Keratinocyte (primary cell): ENCODE data around the gene TALDO1. TPM values are rescaled to one million over a fixed set of nuclear protein-coding genes. Genes with fewer than 3 reads are reported as not detected.

Experiments used
- DNase-seq: peaks from one replicate; pipeline ENCODE4 v3.0.0-alpha.2; 2011; ENCODE audit warnings: low read depth, missing footprints, low spot score
- FAIRE-seq: peaks from 2 replicates; lab custom pipeline; 2011; peaks lifted over from hg19 to GRCh38; lab: Jason Lieb, UNC
- H2AFZ ChIP-seq: 2 replicates; pipeline ENCODE4 v1.6.0; 2012; ENCODE audit warnings: low read length, control low read depth, inconsistent platforms; ENCODE audit not compliant: control insufficient read depth
- H3K27ac ChIP-seq: 2 replicates; pipeline ENCODE4 v1.5.1; 2011; ENCODE audit warnings: low read length; ENCODE audit not compliant: control insufficient read depth, insufficient read depth
- H3K27me3 ChIP-seq: 3 replicates; pipeline ENCODE4 v1.6.0; 2011; ENCODE audit warnings: low read length; ENCODE audit not compliant: control insufficient read depth, insufficient read depth; ENCODE audit errors: extremely low read depth
- H3K36me3 ChIP-seq, 2 experiments: 2 replicates in 1 of 2; 3 replicates in 1 of 2; pipeline ENCODE4 v1.5.1; 2011; ENCODE audit warnings: low read length in 2 of 2, mild to moderate bottlenecking in 1 of 2; ENCODE audit not compliant: control insufficient read depth in 2 of 2, insufficient read depth in 2 of 2; ENCODE audit errors: extremely low read depth in 1 of 2
- H3K4me1 ChIP-seq: 3 replicates; pipeline ENCODE4 v1.5.1; 2011; ENCODE audit warnings: low read length; ENCODE audit not compliant: control insufficient read depth, insufficient read depth; ENCODE audit errors: extremely low read depth
- H3K4me2 ChIP-seq: 3 replicates; pipeline ENCODE4 v1.6.0; 2011; ENCODE audit warnings: low read depth, low read length; ENCODE audit not compliant: control insufficient read depth, insufficient read depth; ENCODE audit errors: extremely low read depth
- H3K4me3 ChIP-seq, 3 experiments: fragments of 200-600 bp in 1 of 3; sonication (generic) in 1 of 3; 2 replicates in 2 of 3; 3 replicates in 1 of 3; pipeline ENCODE4 v1.5.1; 2011 to 2016; ENCODE audit warnings: low read length in 3 of 3, mild to moderate bottlenecking in 3 of 3, control low read depth in 2 of 3, inconsistent platforms in 1 of 3, low read depth in 1 of 3, mixed read lengths in 1 of 3, mixed run types in 1 of 3, moderate library complexity in 1 of 3; ENCODE audit not compliant: control insufficient read depth in 2 of 3, insufficient read depth in 2 of 3; ENCODE audit errors: extremely low read depth in 1 of 3
- H3K79me2 ChIP-seq: 2 replicates; pipeline ENCODE4 v1.6.0; 2012; ENCODE audit warnings: low read length; ENCODE audit not compliant: control insufficient read depth, insufficient read depth
- H3K9ac ChIP-seq: 3 replicates; pipeline ENCODE4 v1.6.0; 2011; ENCODE audit warnings: low read length; ENCODE audit not compliant: control insufficient read depth, insufficient read depth; ENCODE audit errors: extremely low read depth
- H3K9me1 ChIP-seq: 3 replicates; pipeline ENCODE4 v1.6.0; 2011; ENCODE audit warnings: low read length; ENCODE audit not compliant: control insufficient read depth, insufficient read depth; ENCODE audit errors: extremely low read depth
- H3K9me3 ChIP-seq: 2 replicates; pipeline ENCODE4 v1.5.1; 2012; ENCODE audit warnings: low read depth, low read length; ENCODE audit not compliant: control insufficient read depth
- H4K20me1 ChIP-seq: 3 replicates; pipeline ENCODE4 v1.6.0; 2011; ENCODE audit warnings: low read length; ENCODE audit not compliant: control insufficient read depth, insufficient read depth; ENCODE audit errors: extremely low read depth
- EZH2 ChIP-seq: IDR thresholded peaks from one replicate; pipeline ENCODE4 v1.6.1; 2012; ENCODE audit warnings: inconsistent platforms, mild to moderate bottlenecking, low read length, moderate library complexity
- dilution Hi-C: fragments of 300-500 bp; cut with MboI; formaldehyde crosslinking; loops from one replicate; pipeline ENCODE4 v1.7.0; 2020; ENCODE audit warnings: low sequenced_read_pairs; ENCODE audit not compliant: extremely low pct_ligation_motif_present
- polyA plus RNA-seq, 5 experiments: library from polyadenylated mRNA; depleted of rRNA in 3 of 5; stranded (reverse) in 3 of 5; stranded (forward) in 1 of 5; unstranded in 1 of 5; fragments of >200 nt; gene quantifications; 1 replicate in 1 of 5; 2 replicates in 3 of 5; 3 replicates in 1 of 5; pipeline versions ENCODE4 v1.2.1 to v1.2.3, GENCODE V29; 2011 to 2012; ENCODE audit warnings: missing spikeins in 2 of 5, low read depth in 1 of 5, low replicate concordance in 1 of 5
- TF ChIP-seq, protein P1 (sequence below), 3 experiments: IDR thresholded peaks in 1 of 3; conservative IDR thresholded peaks in 1 of 3; optimal IDR thresholded peaks in 1 of 3; 2 replicates in 2 of 3; 3 replicates in 1 of 3; pipeline versions ENCODE3 to v1.5.1; 2011; ENCODE audit warnings: low read length in 3 of 3, mild to moderate bottlenecking in 3 of 3, moderate library complexity in 2 of 3, control low read depth in 1 of 3, inconsistent platforms in 1 of 3; ENCODE audit not compliant: insufficient read depth in 2 of 3; ENCODE audit errors: extremely low read depth in 1 of 3

Gene TALDO1
- polyA plus RNA-seq, 1 donor (not counting 4 experiments of a cell fraction or from before 2014, with no cell fraction given) = 162 TPM

DNA sequence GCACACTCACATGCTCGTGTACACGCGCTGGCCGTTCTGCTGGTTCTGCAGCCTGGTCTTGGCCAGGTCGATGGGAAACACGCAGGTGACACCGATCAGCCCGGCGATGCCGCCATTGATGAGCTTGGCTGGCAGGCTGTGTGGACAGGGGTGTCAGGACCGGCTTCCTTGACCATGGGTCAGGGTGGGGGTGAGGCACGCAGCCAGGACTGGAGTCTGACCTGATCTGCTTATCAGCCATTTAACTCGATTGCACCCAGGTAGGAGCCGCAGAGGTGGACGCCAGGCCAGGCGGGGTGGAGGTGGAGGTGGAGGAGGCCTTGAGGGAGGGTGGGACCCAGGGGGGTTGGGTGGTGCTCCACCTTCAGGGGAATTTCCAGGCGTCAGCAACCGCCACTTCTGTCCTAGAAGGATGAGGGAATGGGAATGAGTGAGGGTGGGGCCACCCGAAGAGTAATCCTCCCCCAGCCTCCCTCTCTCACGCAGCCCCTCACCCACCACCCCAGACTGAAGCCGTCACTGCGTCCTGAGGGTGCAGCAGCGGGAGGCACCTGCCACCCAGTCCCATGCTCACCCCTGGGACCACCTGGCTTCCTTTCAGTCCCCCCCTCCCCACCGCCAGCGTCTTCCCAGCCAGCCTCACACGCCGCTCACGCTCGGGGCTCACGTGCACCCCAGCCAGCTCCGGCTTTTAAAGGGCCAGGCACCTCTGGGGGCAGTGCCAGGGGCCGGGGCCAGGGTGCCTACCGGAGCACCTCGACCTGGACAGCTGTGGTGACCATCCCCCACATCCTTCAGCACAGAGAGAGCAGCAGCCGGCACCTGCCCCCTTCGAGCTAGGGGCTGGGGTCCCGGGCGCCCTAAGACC lies 47.7 kb downstream of the TALDO1 start:
- dilution Hi-C loops = no loop called here
- DNase-seq (no peak), FAIRE-seq (no peak)
- Histone ChIP-seq H3K9me1 (no peaks in the 10 kb centered on the region), H3K9ac (peak overlapping the region; percentile 80), H3K27me3 (no peaks in the 10 kb centered on the region), H3K9me3 (no peaks in the 10 kb centered on the region), H3K36me3 (peaks cover 11 to 13% of the 10 kb centered on the region in 2 experiments), H3K4me2 (peak overlapping the region; percentile 96), H2AFZ (no peak overlapping the region), H3K4me3 (peak overlapping the region; percentile 76 to 89 (median 84)), H3K27ac (peak overlapping the region; percentile 31), H4K20me1 (no peaks in the 10 kb centered on the region), H3K79me2 (no peaks in the 10 kb centered on the region), H3K4me1 (peaks cover 17% of the 10 kb centered on the region)
- TF ChIP-seq, protein P1, sequence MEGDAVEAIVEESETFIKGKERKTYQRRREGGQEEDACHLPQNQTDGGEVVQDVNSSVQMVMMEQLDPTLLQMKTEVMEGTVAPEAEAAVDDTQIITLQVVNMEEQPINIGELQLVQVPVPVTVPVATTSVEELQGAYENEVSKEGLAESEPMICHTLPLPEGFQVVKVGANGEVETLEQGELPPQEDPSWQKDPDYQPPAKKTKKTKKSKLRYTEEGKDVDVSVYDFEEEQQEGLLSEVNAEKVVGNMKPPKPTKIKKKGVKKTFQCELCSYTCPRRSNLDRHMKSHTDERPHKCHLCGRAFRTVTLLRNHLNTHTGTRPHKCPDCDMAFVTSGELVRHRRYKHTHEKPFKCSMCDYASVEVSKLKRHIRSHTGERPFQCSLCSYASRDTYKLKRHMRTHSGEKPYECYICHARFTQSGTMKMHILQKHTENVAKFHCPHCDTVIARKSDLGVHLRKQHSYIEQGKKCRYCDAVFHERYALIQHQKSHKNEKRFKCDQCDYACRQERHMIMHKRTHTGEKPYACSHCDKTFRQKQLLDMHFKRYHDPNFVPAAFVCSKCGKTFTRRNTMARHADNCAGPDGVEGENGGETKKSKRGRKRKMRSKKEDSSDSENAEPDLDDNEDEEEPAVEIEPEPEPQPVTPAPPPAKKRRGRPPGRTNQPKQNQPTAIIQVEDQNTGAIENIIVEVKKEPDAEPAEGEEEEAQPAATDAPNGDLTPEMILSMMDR (optimal IDR thresholded peaks at IDR 0.05 in 1 of 3, IDR thresholded peaks at IDR 0.05 in 1 of 3, conservative IDR thresholded peaks at IDR 0.05 in 1 of 3; ENCODE audit: extremely low read depth in 1 of 3, insufficient read depth in 2 of 3, low read length in 3 of 3) = no peak
- no peak for TF ChIP-seq EZH2

DNA sequence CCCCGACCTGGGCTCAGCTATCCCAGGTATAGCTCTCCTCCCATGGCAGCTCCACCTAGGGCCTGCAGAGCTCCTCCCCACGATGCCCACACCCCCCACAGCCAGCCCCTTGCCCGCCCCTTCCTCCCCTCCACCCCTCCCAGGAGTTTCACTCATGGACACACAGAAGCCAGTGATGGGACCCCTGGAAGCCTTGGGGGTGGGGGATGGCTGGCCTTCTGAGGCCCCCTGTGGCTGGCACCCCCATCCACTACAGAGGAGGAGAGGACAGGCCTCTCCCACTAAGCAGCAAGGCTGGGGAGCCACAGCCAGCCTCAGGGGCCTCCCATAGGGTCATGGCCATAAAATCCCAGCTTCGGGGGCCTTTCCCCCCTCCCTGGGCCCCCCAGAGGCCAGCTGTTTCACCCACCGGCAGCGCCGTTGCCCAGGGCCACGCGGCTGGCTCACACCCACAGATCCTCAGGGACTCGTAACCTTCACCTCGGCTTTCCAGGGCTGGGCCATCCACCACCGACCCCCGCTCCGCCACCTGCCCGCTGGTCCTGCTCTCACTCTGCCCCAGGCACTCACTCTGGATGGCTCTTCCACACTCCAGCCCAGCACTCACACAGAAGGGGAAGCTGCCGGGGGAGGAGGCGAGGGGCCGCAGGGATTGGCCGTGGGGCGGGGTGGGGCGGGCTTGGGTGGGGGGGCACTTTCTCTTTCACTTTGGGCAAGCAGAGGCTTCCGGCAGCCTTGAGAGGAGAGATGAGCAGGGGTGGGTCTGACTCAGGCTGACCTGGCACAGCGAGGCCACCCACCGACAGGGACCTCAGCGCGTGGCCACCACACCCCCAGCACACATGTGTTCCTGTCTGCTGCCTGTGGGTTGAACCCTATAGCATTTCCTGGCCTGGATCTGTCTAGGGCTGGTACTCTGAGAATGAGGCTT lies 48.6 kb downstream of the TALDO1 start:
- dilution Hi-C loops = no loop called here
- FAIRE-seq = peak; percentile 78
- H3K27me3 ChIP-seq = no peaks in the 10 kb centered on the region
- peak overlapping the region; percentile 96 for H3K4me2 ChIP-seq
- H3K9ac ChIP-seq = peak overlapping the region; percentile 80
- H3K79me2 ChIP-seq = no peaks in the 10 kb centered on the region
- no peak for DNase-seq
- H3K36me3 ChIP-seq = peaks cover 11 to 15% of the 10 kb centered on the region in 2 experiments
- H3K27ac ChIP-seq = peak overlapping the region; percentile 70
- no peaks in the 10 kb centered on the region for H3K9me3 ChIP-seq
- no peaks in the 10 kb centered on the region for H4K20me1 ChIP-seq
- TF ChIP-seq EZH2 = no peak
- TF ChIP-seq, protein P1 (optimal IDR thresholded peaks at IDR 0.05 in 1 of 3, IDR thresholded peaks at IDR 0.05 in 1 of 3, conservative IDR thresholded peaks at IDR 0.05 in 1 of 3; ENCODE audit: extremely low read depth in 1 of 3, insufficient read depth in 2 of 3, low read length in 3 of 3) = no peak
- no peak overlapping the region for H2AFZ ChIP-seq
- H3K4me3 ChIP-seq = peak overlapping the region; percentile 84 to 89 (median 86)
- peaks cover 17% of the 10 kb centered on the region for H3K4me1 ChIP-seq
- no peaks in the 10 kb centered on the region for H3K9me1 ChIP-seq
